IMR-90 (cell line): Measurements from ENCODE around the gene VWDE. TPM values are rescaled to one million over a fixed set of nuclear protein-coding genes. Genes with fewer than 3 reads are reported as not detected.

Experiments
- ATAC-seq: fragments of 200-7000 bp; cut with Tn5 transposase; 2 replicates; pipeline ENCODE4 v1.9.1; 2020; ENCODE audit warnings: low read depth, mild to moderate bottlenecking, moderate library complexity
- BruUV-seq: library from RNA; stranded (reverse); fragments of 400-500 nt; replicated peaks from 2 replicates; lab custom pipeline; 2021; lab: Mats Ljungman, UMichigan
- CTCF ChIA-PET: fragments of 300-600 bp; formaldehyde crosslinking; extraction: SDS; loops from one replicate; lab custom pipeline; 2021; ENCODE audit warnings: antibody characterized with exemption; lab: Yijun Ruan, JAX
- POLR2A ChIA-PET: fragments of 300-600 bp; sonication (Branson Sonifier 250); formaldehyde crosslinking; loops from one replicate; lab custom pipeline; 2022; ENCODE audit warnings: antibody characterized with exemption; ENCODE audit not compliant: unreplicated experiment; lab: Charles Lee
- DNase-seq: peaks from one replicate; pipeline ENCODE4 v3.0.0; 2013
- H2AFZ ChIP-seq: replicated peaks from 2 replicates; pipeline ENCODE3; 2013; ENCODE audit warnings: low read length, mild to moderate bottlenecking; ENCODE audit not compliant: poor library complexity
- H2AK5ac ChIP-seq: 2 replicates; pipeline ENCODE4 v1.6.1; 2013; ENCODE audit warnings: low read depth, low read length, inconsistent platforms
- H2AK9ac ChIP-seq: replicated peaks from 2 replicates; pipeline ENCODE3; 2013; ENCODE audit warnings: mild to moderate bottlenecking, low read depth, low read length, moderate library complexity; ENCODE audit not compliant: poor library complexity
- H2BK120ac ChIP-seq: 2 replicates; pipeline ENCODE4 v1.6.1; 2013; ENCODE audit warnings: low read depth, low read length, inconsistent platforms
- H2BK15ac ChIP-seq: 3 replicates; pipeline ENCODE4 v1.6.1; 2013; ENCODE audit warnings: low read depth, low read length, inconsistent platforms
- H2BK20ac ChIP-seq: 2 replicates; pipeline ENCODE4 v1.6.1; 2013; ENCODE audit warnings: low read depth, mild to moderate bottlenecking, inconsistent platforms, low read length, moderate library complexity
- H2BK5ac ChIP-seq: 2 replicates; pipeline ENCODE4 v1.6.1; 2013; ENCODE audit warnings: mild to moderate bottlenecking, low read depth, low read length, inconsistent platforms; ENCODE audit not compliant: poor library complexity, severe bottlenecking
- H3K14ac ChIP-seq: replicated peaks from 2 replicates; pipeline ENCODE4 v1.6.1; 2013; ENCODE audit warnings: low read depth, low read length, inconsistent platforms
- H3K18ac ChIP-seq: 2 replicates; pipeline ENCODE4 v1.6.1; 2013; ENCODE audit warnings: low read depth, low read length, control low read depth
- H3K23ac ChIP-seq: 2 replicates; pipeline ENCODE4 v1.6.1; 2013; ENCODE audit warnings: low read depth, low read length, inconsistent platforms
- H3K27ac ChIP-seq: 2 replicates; pipeline ENCODE4 v1.5.1; 2013; ENCODE audit warnings: mild to moderate bottlenecking, control low read depth, low read length; ENCODE audit not compliant: insufficient read depth
- H3K27me3 ChIP-seq: 2 replicates; pipeline ENCODE4 v1.6.1; 2013; ENCODE audit warnings: low read length; ENCODE audit not compliant: control insufficient read depth, insufficient read depth
- H3K36me3 ChIP-seq: 2 replicates; pipeline ENCODE4 v1.6.1; 2013; ENCODE audit warnings: low read length, mixed read lengths; ENCODE audit not compliant: control insufficient read depth, insufficient read depth
- H3K4ac ChIP-seq: 2 replicates; pipeline ENCODE4 v1.6.1; 2013; ENCODE audit warnings: low read depth, low read length, inconsistent platforms
- H3K4me1 ChIP-seq: 2 replicates; pipeline ENCODE4 v1.6.1; 2013; ENCODE audit warnings: low read length, mixed read lengths; ENCODE audit not compliant: control insufficient read depth, insufficient read depth
- H3K4me2 ChIP-seq: 2 replicates; pipeline ENCODE4 v1.6.1; 2013; ENCODE audit warnings: low read depth, mild to moderate bottlenecking, control low read depth, low read length, moderate library complexity
- H3K4me3 ChIP-seq: 2 replicates; pipeline ENCODE4 v1.5.1; 2013; ENCODE audit warnings: low read depth, mild to moderate bottlenecking, control low read depth, low read length, moderate library complexity; ENCODE audit not compliant: insufficient read depth
- H3K56ac ChIP-seq: 2 replicates; pipeline ENCODE4 v1.6.1; 2013; ENCODE audit warnings: low read length, inconsistent platforms; ENCODE audit not compliant: insufficient read depth; ENCODE audit errors: extremely low read depth
- H3K79me1 ChIP-seq, 2 experiments: 2 replicates each; pipeline ENCODE4 v1.6.1; 2013; ENCODE audit warnings: low read length in 2 of 2, inconsistent platforms in 1 of 2, low read depth in 1 of 2
- H3K9ac ChIP-seq: 2 replicates; pipeline ENCODE4 v1.6.1; 2013; ENCODE audit warnings: low read depth, low read length, control low read depth
- H3K9me1 ChIP-seq: 2 replicates; pipeline ENCODE4 v1.6.1; 2013; ENCODE audit warnings: low read length, inconsistent platforms; ENCODE audit not compliant: insufficient read depth
- H3K9me3 ChIP-seq: 2 replicates; pipeline ENCODE4 v1.6.1; 2013; ENCODE audit warnings: low read length; ENCODE audit not compliant: control insufficient read depth, insufficient read depth
- H4K20me1 ChIP-seq: 2 replicates; pipeline ENCODE4 v1.6.1; 2013; ENCODE audit warnings: low read length, inconsistent platforms; ENCODE audit not compliant: insufficient read depth
- H4K5ac ChIP-seq: 2 replicates; pipeline ENCODE4 v1.6.1; 2013; ENCODE audit warnings: mild to moderate bottlenecking, low read depth, low read length, control low read depth
- H4K8ac ChIP-seq, 2 experiments: 2 replicates each; pipeline ENCODE4 v1.6.1; 2013; ENCODE audit warnings: low read depth in 2 of 2, low read length in 2 of 2, control low read depth in 1 of 2, inconsistent platforms in 1 of 2
- H4K91ac ChIP-seq: 2 replicates; pipeline ENCODE4 v1.6.1; 2013; ENCODE audit warnings: low read depth, low read length, inconsistent platforms; ENCODE audit not compliant: insufficient read depth
- BHLHE40 ChIP-seq: fragments of 150-350 bp; IDR thresholded peaks from 2 replicates; pipeline ENCODE4 v1.6.1; 2016; ENCODE audit warnings: mild to moderate bottlenecking, low read depth, low read length
- CEBPB ChIP-seq: IDR thresholded peaks from 2 replicates; pipeline ENCODE4 v1.6.1; 2012; ENCODE audit warnings: low read depth, low read length, improper control_type of control experiment
- CHD1 ChIP-seq: IDR thresholded peaks from 2 replicates; pipeline ENCODE4 v1.6.1; 2012; ENCODE audit warnings: low read depth, low read length, improper control_type of control experiment
- FOS ChIP-seq: fragments of 150-350 bp; IDR thresholded peaks from 2 replicates; pipeline ENCODE4 v1.6.1; 2016; ENCODE audit warnings: low read depth, low read length
- MAFK ChIP-seq: IDR thresholded peaks from 2 replicates; pipeline ENCODE4 v1.6.1; 2012; ENCODE audit warnings: low read depth, low read length, improper control_type of control experiment
- MAZ ChIP-seq: IDR thresholded peaks from 2 replicates; pipeline ENCODE4 v1.6.1; 2012; ENCODE audit warnings: low read depth, mild to moderate bottlenecking, low read length, improper control_type of control experiment, moderate library complexity, borderline replicate concordance
- MXI1 ChIP-seq: IDR thresholded peaks from 2 replicates; pipeline ENCODE4 v1.6.1; 2012; ENCODE audit warnings: low read depth, mild to moderate bottlenecking, low read length, moderate library complexity, borderline replicate concordance
- NFE2L2 ChIP-seq: fragments of 150-350 bp; IDR thresholded peaks from 2 replicates; pipeline ENCODE4 v1.6.1; 2016; ENCODE audit warnings: low read depth, mild to moderate bottlenecking, low read length
- POLR2A ChIP-seq: IDR thresholded peaks from 2 replicates; pipeline ENCODE4 v1.6.1; 2012; ENCODE audit warnings: mild to moderate bottlenecking, low read depth, low read length
- RAD21 ChIP-seq: IDR thresholded peaks from 2 replicates; pipeline ENCODE4 v1.6.1; 2012; ENCODE audit warnings: low read length, improper control_type of control experiment
- RCOR1 ChIP-seq: IDR thresholded peaks from 2 replicates; pipeline ENCODE4 v1.6.1; 2012; ENCODE audit warnings: mild to moderate bottlenecking, low read length, improper control_type of control experiment; ENCODE audit not compliant: insufficient replicate concordance
- RFX5 ChIP-seq: IDR thresholded peaks from 2 replicates; pipeline ENCODE4 v1.8.0; 2012; ENCODE audit warnings: low read depth, mild to moderate bottlenecking, low read length, moderate library complexity
- SMC3 ChIP-seq: fragments of 150-350 bp; IDR thresholded peaks from 2 replicates; pipeline ENCODE4 v1.6.1; 2016; ENCODE audit warnings: low read depth, mild to moderate bottlenecking, antibody characterized with exemption, low read length, moderate library complexity
- USF2 ChIP-seq: fragments of 150-350 bp; IDR thresholded peaks from 2 replicates; pipeline ENCODE4 v1.6.1; 2017; ENCODE audit warnings: mild to moderate bottlenecking, antibody characterized with exemption, low read length, low read depth
- dilution Hi-C: fragments of 300-500 bp; cut with HindIII; formaldehyde crosslinking; loops from one replicate; pipeline ENCODE4 v1.14.3; 2018; ENCODE audit warnings: low sequenced_read_pairs; ENCODE audit not compliant: unreplicated experiment
- in situ Hi-C: fragments of 300-500 bp; cut with MboI; formaldehyde crosslinking; loops from 3 replicates; pipeline ENCODE4 v1.14.3; 2019; ENCODE audit warnings: low sequenced_read_pairs, inconsistent platforms, mixed read lengths
- intact Hi-C: fragments of 100-400 bp; cut with micrococcal nuclease; formaldehyde crosslinking; loops from 2 replicates; pipeline ENCODE4 v1.10.0; 2022
- polyA plus RNA-seq, 3 experiments: library from polyadenylated mRNA; depleted of rRNA; stranded (reverse); fragments of >200 nt; gene quantifications; 2 replicates each; pipeline ENCODE4 v1.2.3, GENCODE V29; 2012; ENCODE audit warnings: low replicate concordance in 1 of 3
- total RNA-seq: library from RNA; depleted of rRNA; stranded (reverse); fragments of >200 nt; gene quantifications from 2 replicates; pipeline ENCODE4 v1.2.3, GENCODE V29; 2012
- TF ChIP-seq, protein P1 (sequence below): conservative IDR thresholded peaks from 2 replicates; pipeline ENCODE4 v1.5.1; 2012; ENCODE audit warnings: mild to moderate bottlenecking, low read depth, low read length, improper control_type of control experiment
- TF ChIP-seq, protein P2 (sequence below): fragments of 150-350 bp; IDR thresholded peaks from 2 replicates; pipeline ENCODE4 v1.6.1; 2016; ENCODE audit warnings: low read depth, mild to moderate bottlenecking, low read length, moderate library complexity, borderline replicate concordance

VWDE gene
- total and polyA plus RNA-seq, 2 of the 4 experiments (the other 2 are of a cell fraction): 0.05 to 0.18 TPM

DNA sequence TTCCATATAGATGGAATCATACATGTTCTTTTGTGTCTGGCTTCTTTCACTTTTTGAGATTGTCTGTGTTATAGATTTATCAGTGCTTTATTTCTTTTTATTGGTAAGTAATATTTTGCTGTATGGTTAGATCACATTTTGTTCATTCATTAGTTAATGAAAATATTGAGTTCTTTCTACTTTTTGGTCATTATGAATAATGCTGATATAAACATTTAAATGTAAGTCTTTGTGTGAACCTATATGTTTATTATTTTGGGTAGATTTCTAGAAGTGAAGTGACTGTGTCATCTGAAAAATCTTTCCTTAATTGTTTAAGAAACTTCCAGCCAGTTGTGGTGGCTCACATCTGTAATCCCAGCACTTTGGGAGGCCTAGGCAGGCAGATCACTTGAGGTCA lies 11.4 kb upstream of the VWDE start:
- no peak overlapping the region for H3K23ac ChIP-seq
- H3K36me3 ChIP-seq: no peaks in the 10 kb centered on the region
- no peak overlapping the region for H4K91ac ChIP-seq
- H3K27me3 ChIP-seq: no peaks in the 10 kb centered on the region
- no peak overlapping the region for H3K9ac ChIP-seq
- BruUV-seq: no TSS peak
- no peak overlapping the region for H2BK120ac ChIP-seq
- dilution Hi-C loops (no loop called here), intact Hi-C loops (no loop called here), in situ Hi-C loops (no loop called here)
- H4K8ac ChIP-seq: no peak overlapping the region
- H2AK9ac ChIP-seq: no peak overlapping the region
- no peak overlapping the region for H3K4me2 ChIP-seq
- no peak overlapping the region for H3K18ac ChIP-seq
- no peak overlapping the region for H3K4me3 ChIP-seq
- H3K14ac ChIP-seq: no peak overlapping the region
- H3K4me1 ChIP-seq: no peaks in the 10 kb centered on the region
- H3K4ac ChIP-seq: no peak overlapping the region
- H2BK20ac ChIP-seq: no peak overlapping the region
- H4K20me1 ChIP-seq: no peaks in the 10 kb centered on the region
- H2BK5ac ChIP-seq: no peak overlapping the region
- H4K5ac ChIP-seq: no peak overlapping the region
- DNase-seq (no peak), ATAC-seq (no peak)
- ChIA-PET POLR2A (no interaction called here), CTCF (no interaction called here)
- H2BK15ac ChIP-seq: no peak overlapping the region
- H2AK5ac ChIP-seq: no peak overlapping the region
- H3K9me1 ChIP-seq: no peaks in the 10 kb centered on the region
- TF ChIP-seq, protein P1, sequence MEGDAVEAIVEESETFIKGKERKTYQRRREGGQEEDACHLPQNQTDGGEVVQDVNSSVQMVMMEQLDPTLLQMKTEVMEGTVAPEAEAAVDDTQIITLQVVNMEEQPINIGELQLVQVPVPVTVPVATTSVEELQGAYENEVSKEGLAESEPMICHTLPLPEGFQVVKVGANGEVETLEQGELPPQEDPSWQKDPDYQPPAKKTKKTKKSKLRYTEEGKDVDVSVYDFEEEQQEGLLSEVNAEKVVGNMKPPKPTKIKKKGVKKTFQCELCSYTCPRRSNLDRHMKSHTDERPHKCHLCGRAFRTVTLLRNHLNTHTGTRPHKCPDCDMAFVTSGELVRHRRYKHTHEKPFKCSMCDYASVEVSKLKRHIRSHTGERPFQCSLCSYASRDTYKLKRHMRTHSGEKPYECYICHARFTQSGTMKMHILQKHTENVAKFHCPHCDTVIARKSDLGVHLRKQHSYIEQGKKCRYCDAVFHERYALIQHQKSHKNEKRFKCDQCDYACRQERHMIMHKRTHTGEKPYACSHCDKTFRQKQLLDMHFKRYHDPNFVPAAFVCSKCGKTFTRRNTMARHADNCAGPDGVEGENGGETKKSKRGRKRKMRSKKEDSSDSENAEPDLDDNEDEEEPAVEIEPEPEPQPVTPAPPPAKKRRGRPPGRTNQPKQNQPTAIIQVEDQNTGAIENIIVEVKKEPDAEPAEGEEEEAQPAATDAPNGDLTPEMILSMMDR: no peak
- TF ChIP-seq MAFK (no peak), CEBPB (no peak), NFE2L2 (no peak), MXI1 (no peak), CHD1 (no peak), RCOR1 (no peak), BHLHE40 (no peak), USF2 (no peak), POLR2A (no peak), SMC3 (no peak), RAD21 (no peak), FOS (no peak), MAZ (no peak), RFX5 (no peak)
- TF ChIP-seq, protein P2, sequence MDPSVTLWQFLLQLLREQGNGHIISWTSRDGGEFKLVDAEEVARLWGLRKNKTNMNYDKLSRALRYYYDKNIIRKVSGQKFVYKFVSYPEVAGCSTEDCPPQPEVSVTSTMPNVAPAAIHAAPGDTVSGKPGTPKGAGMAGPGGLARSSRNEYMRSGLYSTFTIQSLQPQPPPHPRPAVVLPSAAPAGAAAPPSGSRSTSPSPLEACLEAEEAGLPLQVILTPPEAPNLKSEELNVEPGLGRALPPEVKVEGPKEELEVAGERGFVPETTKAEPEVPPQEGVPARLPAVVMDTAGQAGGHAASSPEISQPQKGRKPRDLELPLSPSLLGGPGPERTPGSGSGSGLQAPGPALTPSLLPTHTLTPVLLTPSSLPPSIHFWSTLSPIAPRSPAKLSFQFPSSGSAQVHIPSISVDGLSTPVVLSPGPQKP: no peak
- H3K79me1 ChIP-seq: no peaks in the 10 kb centered on the region
- no peaks in the 10 kb centered on the region for H3K9me3 ChIP-seq
- no peak overlapping the region for H2AFZ ChIP-seq
- H3K56ac ChIP-seq: no peak overlapping the region
- H3K27ac ChIP-seq: no peak overlapping the region
